WTC11 (cell line): ENCODE measurements around the gene MRPL51. TPM values are rescaled to one million over a fixed set of nuclear protein-coding genes. Genes with fewer than 3 reads are reported as not detected.
A peak's percentile ranks its signal among the peaks of the same experiment; 100 is the strongest.

Experiments
- ATAC-seq: fragments of 200-7000 bp; cut with Tn5 transposase; 2 replicates; pipeline ENCODE4 v1.10.0; 2021; ENCODE audit warnings: mild to moderate bottlenecking, moderate library complexity
- CTCF ChIA-PET: fragments of 300-600 bp; sonication (Branson Sonifier 250); formaldehyde crosslinking; loops from one replicate; lab custom pipeline; 2021; ENCODE audit warnings: antibody characterized with exemption; lab: Charles Lee
- POLR2A ChIA-PET: fragments of 350-600 bp; sonication (Branson Sonifier 250); formaldehyde crosslinking; loops from one replicate; lab custom pipeline; 2021; ENCODE audit warnings: antibody characterized with exemption; lab: Charles Lee
- DNase-seq: peaks from one replicate; pipeline ENCODE4 v3.0.0; 2021; ENCODE audit warnings: low spot score
- H3K27ac Mint-ChIP-seq: 2 replicates; pipeline ENCODE4 v1.8.0; 2021; ENCODE audit warnings: mixed read lengths
- H3K27me3 Mint-ChIP-seq: 2 replicates; pipeline ENCODE4 v1.8.0; 2021; ENCODE audit warnings: low read depth, mild to moderate bottlenecking, moderate library complexity, mixed read lengths
- H3K36me3 Mint-ChIP-seq: 2 replicates; pipeline ENCODE4 v1.8.0; 2021; ENCODE audit warnings: mixed read lengths
- H3K4me1 Mint-ChIP-seq: 2 replicates; pipeline ENCODE4 v1.8.0; 2022; ENCODE audit warnings: mixed read lengths
- H3K4me3 Mint-ChIP-seq: 2 replicates; pipeline ENCODE4 v1.8.0; 2021; ENCODE audit warnings: mild to moderate bottlenecking, moderate library complexity, mixed read lengths
- H3K9me3 Mint-ChIP-seq: 2 replicates; pipeline ENCODE4 v1.8.0; 2021; ENCODE audit warnings: mixed read lengths
- ARID4B ChIP-seq: sonication (generic); formaldehyde crosslinking; IDR thresholded peaks from 2 replicates; pipeline ENCODE4 v1.8.0; 2023; ENCODE audit warnings: missing genetic modification reagents, mild to moderate bottlenecking, borderline replicate concordance
- ATF3 ChIP-seq: sonication (generic); formaldehyde crosslinking; conservative IDR thresholded peaks from 2 replicates; pipeline ENCODE4 v1.8.1; 2022; ENCODE audit warnings: mild to moderate bottlenecking, missing genetic modification reagents
- CREM ChIP-seq: sonication (generic); formaldehyde crosslinking; IDR thresholded peaks from 2 replicates; pipeline ENCODE4 v1.8.1; 2022; ENCODE audit warnings: mild to moderate bottlenecking, missing genetic modification reagents, moderate library complexity
- GABPB1 ChIP-seq: sonication (generic); formaldehyde crosslinking; IDR thresholded peaks from 2 replicates; pipeline ENCODE4 v1.8.1; 2023; ENCODE audit warnings: mild to moderate bottlenecking, missing genetic modification reagents
- GRHL2 ChIP-seq: fragments of 250-450 bp; sonication (Bioruptor Pico); IDR thresholded peaks from 2 replicates; pipeline ENCODE4 v1.8.0; 2022; ENCODE audit warnings: mild to moderate bottlenecking, moderate library complexity; ENCODE audit not compliant: insufficient replicate concordance, severe bottlenecking
- MLX ChIP-seq: sonication (generic); formaldehyde crosslinking; IDR thresholded peaks from 2 replicates; pipeline ENCODE4 v1.8.1; 2023; ENCODE audit warnings: mild to moderate bottlenecking, missing genetic modification reagents, moderate library complexity
- OVOL2 ChIP-seq: fragments of 250-450 bp; sonication (Bioruptor Pico); IDR thresholded peaks from 2 replicates; pipeline ENCODE4 v1.9.0; 2021; ENCODE audit warnings: mild to moderate bottlenecking, borderline replicate concordance
- RELA ChIP-seq: sonication (generic); formaldehyde crosslinking; IDR thresholded peaks from 2 replicates; pipeline ENCODE4 v1.8.1; 2022; ENCODE audit warnings: missing genetic modification reagents, mild to moderate bottlenecking, borderline replicate concordance
- SMAD3 ChIP-seq: sonication (generic); formaldehyde crosslinking; IDR thresholded peaks from 2 replicates; pipeline ENCODE4 v1.8.0; 2022; ENCODE audit warnings: missing genetic modification reagents, mild to moderate bottlenecking, borderline replicate concordance
- STAT6 ChIP-seq: sonication (generic); formaldehyde crosslinking; conservative IDR thresholded peaks from 2 replicates; pipeline ENCODE4 v1.8.1; 2023; ENCODE audit warnings: mild to moderate bottlenecking, low read depth, missing genetic modification reagents, moderate library complexity
- TEAD1 ChIP-seq: sonication (generic); formaldehyde crosslinking; IDR thresholded peaks from 2 replicates; pipeline ENCODE4 v1.8.0; 2022; ENCODE audit warnings: mild to moderate bottlenecking, missing genetic modification reagents
- ZBTB21 ChIP-seq: sonication (generic); formaldehyde crosslinking; IDR thresholded peaks from 2 replicates; pipeline ENCODE4 v1.8.1; 2023; ENCODE audit warnings: mild to moderate bottlenecking, missing genetic modification reagents, borderline replicate concordance
- ZBTB43 ChIP-seq: sonication (generic); formaldehyde crosslinking; IDR thresholded peaks from 2 replicates; pipeline ENCODE4 v1.8.1; 2023; ENCODE audit warnings: mild to moderate bottlenecking, missing genetic modification reagents
- ZNF232 ChIP-seq: sonication (generic); formaldehyde crosslinking; IDR thresholded peaks from 2 replicates; pipeline ENCODE4 v1.8.0; 2022; ENCODE audit warnings: mild to moderate bottlenecking, missing genetic modification reagents
- ZNF416 ChIP-seq: fragments of 250-450 bp; sonication (Bioruptor Pico); IDR thresholded peaks from 2 replicates; pipeline ENCODE4 v1.9.0; 2021; ENCODE audit warnings: mild to moderate bottlenecking, inconsistent platforms
- ZNF423 ChIP-seq: fragments of 250-450 bp; sonication (Bioruptor Pico); IDR thresholded peaks from 2 replicates; pipeline ENCODE4 v2.1.2; 2022; ENCODE audit warnings: mild to moderate bottlenecking, moderate library complexity
- ZNF512 ChIP-seq: sonication (generic); formaldehyde crosslinking; IDR thresholded peaks from 2 replicates; pipeline ENCODE4 v1.8.1; 2022; ENCODE audit warnings: missing genetic modification reagents, borderline replicate concordance
- total RNA-seq: library from RNA; stranded (reverse); gene quantifications from 3 replicates; pipeline ENCODE4 v1.2.3, GENCODE V29; 2021

Gene MRPL51
- total RNA-seq, 1 experiment from 2014 or later: 290 TPM

GRCh38 chr12:6450869-6451347 is 42.2 kb downstream of the MRPL51 start (continued):
- TF ChIP-seq ARID4B (CRISPR knock-in tag) (no peak), CREM (CRISPR knock-in tag) (no peak), RELA (CRISPR knock-in tag) (no peak), ZNF416 (CRISPR knock-in tag) (no peak), ZNF512 (CRISPR knock-in tag) (no peak)

- Mint-ChIP-seq H3K36me3 (no peaks in the 10 kb centered on the region), H3K27ac (peak overlapping the region; percentile 92; the same call in 1 of the 2 replicates), H3K27me3 (no peaks in the 10 kb centered on the region), H3K4me1 (peaks cover 39% of the 10 kb centered on the region), H3K9me3 (no peaks in the 10 kb centered on the region), H3K4me3 (peak overlapping the region; percentile 51; the same call in 1 of the 2 replicates)
- no peak; the same call in 1 of the 2 replicates for ATAC-seq
- CTCF ChIA-PET: interaction anchor here (0.6 to 3.9 kb wide), 6 partner anchors 15 to 124 kb away, joined by 3 to 39 read pairs (median 6); no protein-coding TSS in a partner anchor
- POLR2A ChIA-PET: interaction anchor here (0.6 to 2.3 kb wide), 5 partner anchors 20 to 483 kb away, joined by 3 to 16 read pairs (median 3); partner anchors contain the start of genes SCNN1A and VAMP1
- peak; percentile 8 for DNase-seq
- TF ChIP-seq OVOL2 (CRISPR knock-in tag) (no peak), SMAD3 (CRISPR knock-in tag) (no peak), MLX (CRISPR knock-in tag) (no peak), CREM (CRISPR knock-in tag) (no peak), TEAD1 (CRISPR knock-in tag) (no peak), ZNF512 (CRISPR knock-in tag) (no peak), GRHL2 (CRISPR knock-in tag) (no peak), GABPB1 (CRISPR knock-in tag) (no peak), ZBTB43 (CRISPR knock-in tag) (no peak), STAT6 (no peak), ATF3 (CRISPR knock-in tag) (no peak), ZNF423 (no peak), ZBTB21 (CRISPR knock-in tag) (no peak), ZNF232 (CRISPR knock-in tag) (no peak)
Observed at GRCh38 chr12:6450091-6450868, 42.8 kb downstream of the MRPL51 start.
